Cardiac septum (tissue), 1 donor: ENCODE results near the gene PSMB1. TPM values are rescaled to one million over a fixed set of nuclear protein-coding genes. Genes with fewer than 3 reads are reported as not detected.

Experiments
- DNase-seq: peaks from one replicate; pipeline ENCODE4 v3.0.0-alpha.2; 2020; ENCODE audit warnings: low spot score
- intact Hi-C: fragments of 100-400 bp; cut with DNase I; formaldehyde crosslinking; loops from one replicate; pipeline ENCODE4 v1.14.0; 2022
- long read RNA-seq: library from polyadenylated mRNA; unstranded; transcript quantifications from one replicate; pipeline ENCODE4 v2.0.0, GENCODE V29; 2021
- total RNA-seq: library from RNA; stranded (reverse); fragmentation: NEBNext Ultra II Directional; extraction: Animal tissue kit (Norgen Biotek cat#: 25700); gene quantifications from one replicate; pipeline ENCODE4 v1.2.1, GENCODE V29; 2021
- donor health status: DM: no; HTN: no; CAD: no.

Gene PSMB1
- 150 TPM for total RNA-seq
- long read RNA-seq, transcript PSMB1-201 (6 exons, 928 nt) = major isoform, 138 of 208 reads
- long read RNA-seq, partial matches to known transcripts = 65 of 208 reads
- long read RNA-seq, other reads (novel, unspliced or antisense) = 3 of 208 reads

- DNase-seq = peak; percentile 98
- intact Hi-C loops = loop anchor here (2.0 to 10.0 kb wide), 3 partner anchors 246 to 828 kb away; partner anchors contain the start of genes DYNLT2, ERMARD, FAM120B and PHF10
Observed at GRCh38 chr6:170552765-170553533, at the start of gene PSMB1. Gene PSMB1, minus strand, starts transcription at chr6:170553307. Its CDS starts 65 bp downstream, at chr6:170553242.

DNA sequence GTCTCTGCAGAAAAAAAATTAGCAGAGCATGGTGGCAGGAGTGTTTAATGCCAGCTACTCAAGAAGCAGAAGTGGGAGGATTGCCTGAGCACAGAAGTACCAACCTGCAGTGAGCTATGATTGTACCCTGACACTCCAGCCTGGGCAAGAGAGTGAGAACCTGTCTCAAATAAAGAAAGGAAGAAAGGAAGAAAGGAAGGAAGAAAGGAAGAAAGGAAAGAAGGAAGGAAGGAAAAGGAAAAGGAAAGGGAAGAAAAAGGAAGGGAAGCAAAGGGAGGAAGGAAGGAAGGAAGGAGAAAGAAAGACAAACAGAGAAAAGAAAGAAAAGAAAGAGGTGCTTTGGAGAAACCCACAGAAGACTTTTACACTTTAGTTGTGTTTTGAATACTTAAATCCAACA, 44.2 kb upstream of the PSMB1 start:
- intact Hi-C loops = no loop called here
- no peak for DNase-seq

DNA sequence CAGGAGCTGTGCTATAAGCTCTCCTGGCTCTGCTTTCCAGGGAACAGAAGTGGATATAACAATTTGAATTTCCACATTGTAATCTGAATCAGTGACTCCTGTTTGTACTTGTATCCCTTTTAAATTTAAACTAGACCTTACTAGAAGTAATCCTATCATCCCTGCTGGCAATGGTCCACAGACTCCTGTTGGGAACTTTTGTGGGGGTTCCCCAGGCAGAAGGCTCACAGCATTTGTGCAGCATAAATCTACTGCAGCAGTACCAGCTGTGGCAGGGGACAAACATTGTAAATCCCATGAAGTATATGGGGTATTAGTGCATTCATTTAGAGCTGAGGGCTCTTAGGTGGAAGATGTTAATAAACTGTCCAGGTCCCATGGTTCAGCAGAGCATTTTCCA, 43.3 kb upstream of the PSMB1 start:
- intact Hi-C loops = no loop called here

GRCh38 chr6:170590725-170591124, 37.6 kb upstream of the PSMB1 start:
- DNase-seq = no peak
- intact Hi-C loops = no loop called here

More for the DNA sequence above, 43.3 kb upstream of the PSMB1 start:
- DNase-seq = no peak

DNA sequence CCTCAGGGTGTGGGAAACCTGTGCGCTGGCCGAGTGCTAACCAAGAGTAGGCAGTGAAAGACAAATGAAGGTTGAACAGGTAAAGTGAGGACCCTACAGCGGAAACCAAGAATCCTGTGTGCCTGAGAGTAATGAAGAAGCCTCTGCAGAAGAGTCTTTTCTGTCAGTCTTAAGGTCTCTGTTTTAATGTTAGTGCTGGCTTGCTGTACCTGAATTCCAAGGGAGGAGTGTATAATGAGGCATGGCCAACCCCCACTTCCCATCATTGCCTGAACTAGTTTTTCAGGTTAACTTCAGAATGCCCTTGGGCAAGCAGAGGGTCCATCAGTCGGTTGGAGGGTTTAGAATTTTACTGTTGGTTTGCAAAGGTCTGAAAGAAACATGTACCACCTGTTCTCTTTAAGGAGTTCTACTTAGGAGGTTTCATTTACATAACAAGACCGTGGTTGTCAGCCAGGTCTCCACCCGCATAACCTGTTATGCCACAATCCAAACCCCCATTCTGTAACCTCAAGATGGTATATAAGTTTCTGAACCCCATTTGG, 31.9 kb upstream of the PSMB1 start:
- intact Hi-C loops = loop anchor here (1.0 kb wide), 1 partner anchor 31 kb away; the partner anchor contains the start of gene TBP
- no peak for DNase-seq

GRCh38 chr6:170584181-170584953, 31.3 kb upstream of the PSMB1 start, which contains the start of gene PDCD2:
Gene PDCD2, minus strand, starts transcription at chr6:170584637. Its CDS starts 56 bp downstream, at chr6:170584581.
- intact Hi-C loops = loop anchor here (1.0 kb wide), 1 partner anchor 30 kb away; the partner anchor contains the start of gene TBP
- DNase-seq = peak; percentile 97

DNA sequence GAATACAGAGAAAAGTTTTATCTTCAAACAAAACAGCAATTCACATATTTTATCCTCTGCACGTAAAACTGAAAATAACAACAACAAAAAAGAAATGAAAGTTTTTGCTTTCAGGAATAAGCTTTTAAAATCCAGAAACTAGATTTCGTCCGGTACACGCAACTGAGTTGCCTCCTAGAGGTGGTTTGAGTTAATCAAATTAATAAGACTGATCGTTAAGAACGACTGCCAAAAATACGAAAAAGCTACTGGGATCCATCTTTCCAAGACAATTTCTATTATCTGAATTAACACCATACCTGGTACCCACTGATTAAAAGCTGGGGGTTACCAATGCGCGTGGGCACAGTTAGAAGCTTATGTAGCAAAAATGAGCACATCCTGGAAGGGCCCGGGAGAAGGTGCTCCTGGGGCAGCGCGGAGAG, 30.7 kb upstream of the PSMB1 start:
- intact Hi-C loops = loop anchor here (1.0 kb wide), 1 partner anchor 29 kb away; the partner anchor contains the start of gene TBP
- no peak for DNase-seq

- intact Hi-C loops = no loop called here
- no peak for DNase-seq
Observed at GRCh38 chr6:170578909-170579308, 25.8 kb upstream of the PSMB1 start.

DNA sequence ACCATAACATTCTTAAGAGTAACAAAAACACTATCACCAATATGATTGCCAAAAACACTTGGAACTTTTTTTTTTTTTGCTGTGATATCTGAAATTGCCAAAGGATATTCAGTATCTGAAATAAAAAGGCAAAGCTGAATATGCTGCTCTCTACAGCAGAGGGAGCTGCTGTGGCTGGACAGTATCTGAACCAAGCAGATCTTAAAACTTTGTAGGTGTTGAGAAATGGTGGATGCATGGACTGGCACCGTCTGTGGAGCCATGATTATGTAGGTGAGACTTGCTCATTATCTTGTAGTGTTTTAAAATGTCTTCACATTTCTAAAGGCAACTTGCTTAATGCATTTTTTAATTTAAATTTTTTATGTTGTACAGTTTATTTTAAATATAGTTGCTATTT, 22.1 kb upstream of the PSMB1 start:
- intact Hi-C loops = no loop called here
- no peak for DNase-seq

DNA sequence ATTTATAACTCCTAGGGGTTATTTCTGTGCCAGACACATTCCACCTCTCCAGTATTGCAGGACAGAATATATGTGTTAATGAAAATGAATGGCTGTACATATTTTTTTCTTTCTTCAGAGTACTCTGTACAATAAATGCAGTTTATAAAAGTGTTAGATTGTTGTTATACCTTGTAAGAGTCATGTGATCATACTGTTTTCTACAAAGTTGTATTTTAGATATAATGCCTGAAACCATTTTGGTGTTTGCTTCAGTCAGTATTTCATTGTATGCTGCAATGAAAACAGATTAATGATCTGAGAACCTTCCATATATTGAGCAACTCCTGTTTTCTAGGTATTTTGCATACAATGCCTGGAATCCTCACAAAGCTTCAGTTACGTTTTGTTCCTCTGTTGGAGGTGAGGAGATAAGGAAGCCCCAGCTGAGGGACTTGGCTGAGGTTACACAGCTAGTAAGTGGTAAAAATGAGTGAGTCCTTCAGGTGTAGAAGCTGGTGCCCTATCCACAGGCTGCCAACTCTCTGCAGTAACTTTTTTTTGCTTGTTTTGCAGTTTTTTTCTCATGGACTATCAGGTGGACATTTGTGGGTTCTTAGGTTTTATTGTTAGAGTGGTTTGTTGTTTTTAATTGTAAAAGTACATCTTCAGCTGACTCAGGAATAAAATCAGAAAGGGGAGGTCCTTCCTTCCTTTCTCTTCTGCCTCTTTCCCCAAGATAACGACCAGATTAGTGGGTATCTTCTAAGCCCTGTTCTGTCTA, 19.8 kb upstream of the PSMB1 start:
- intact Hi-C loops = no loop called here
- DNase-seq = no peak

DNA sequence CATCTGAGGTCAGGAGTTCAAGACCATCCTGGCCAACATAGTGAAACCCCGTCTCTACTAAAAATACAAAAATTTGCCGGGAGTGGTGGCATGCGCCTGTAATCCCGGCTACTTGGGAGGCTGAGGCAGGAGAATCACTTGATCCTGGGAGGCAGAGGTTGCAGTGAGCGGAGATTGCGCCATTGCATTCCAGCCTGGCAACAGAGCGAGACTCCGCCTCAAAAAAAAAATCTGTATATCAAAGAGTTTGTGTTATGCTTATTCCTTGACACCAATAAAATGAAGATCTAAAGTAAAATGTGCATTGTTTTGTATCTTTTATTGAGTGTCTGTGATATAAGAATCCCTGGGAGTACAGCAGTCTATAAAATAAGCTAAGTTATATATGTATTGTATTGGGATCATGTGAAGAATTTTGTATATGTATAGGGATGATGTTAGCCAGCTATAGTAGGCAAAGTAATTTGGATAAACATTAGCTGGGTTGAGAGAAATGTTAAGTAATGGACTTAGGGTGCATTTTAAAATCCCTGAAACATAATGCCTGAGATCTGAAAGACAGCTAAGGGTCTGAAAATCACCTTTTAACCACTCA, 11.9 kb upstream of the PSMB1 start:
- intact Hi-C loops = no loop called here
- no peak for DNase-seq

GRCh38 chr6:170561555-170561954, 8.4 kb upstream of the PSMB1 start:
- no peak for DNase-seq
- intact Hi-C loops = no loop called here

DNA sequence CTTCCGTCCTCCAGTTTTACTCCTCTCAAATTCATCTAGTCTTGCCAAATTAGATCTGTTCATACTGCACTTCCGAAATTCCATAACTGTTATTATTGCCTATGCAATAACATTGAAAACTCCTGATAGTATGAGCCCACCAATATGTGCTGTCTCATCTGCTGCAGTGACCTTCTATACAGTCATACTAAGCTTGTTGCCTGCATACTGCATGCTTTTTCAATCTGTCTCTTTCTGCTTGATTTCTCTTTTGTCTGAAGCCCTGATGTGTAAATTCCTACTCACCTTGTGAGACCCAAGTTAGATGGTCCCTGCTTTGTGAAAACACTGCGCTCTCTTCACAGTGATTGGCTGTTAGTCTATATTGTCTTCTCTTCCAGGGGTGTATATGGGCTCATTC, 2.2 kb upstream of the PSMB1 start:
- intact Hi-C loops = loop anchor here (10.0 kb wide), 1 partner anchor 831 kb away; the partner anchor contains the start of gene PHF10
- DNase-seq = no peak

DNA sequence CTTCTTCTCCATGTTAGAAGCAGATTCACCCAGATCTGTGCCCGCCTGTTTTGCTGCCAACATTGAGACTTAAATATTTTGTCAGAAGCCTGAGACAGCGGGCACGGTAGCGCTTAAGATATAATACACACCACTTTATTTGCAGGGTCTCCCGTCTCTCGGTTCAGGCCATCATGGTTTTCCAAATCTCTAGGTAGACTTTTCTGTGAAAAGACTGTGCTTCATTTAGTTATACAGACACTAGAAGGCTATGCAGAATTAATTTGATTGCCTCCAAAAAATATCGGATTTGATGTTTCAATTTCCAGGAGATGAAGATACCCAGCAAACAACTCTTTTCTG, 1.7 kb upstream of the PSMB1 start:
- intact Hi-C loops = loop anchor here (1.0 to 10.0 kb wide), 3 partner anchors 30 to 830 kb away; partner anchors contain the start of genes DYNLT2, ERMARD, PDCD2 and PHF10
- DNase-seq = no peak

DNA sequence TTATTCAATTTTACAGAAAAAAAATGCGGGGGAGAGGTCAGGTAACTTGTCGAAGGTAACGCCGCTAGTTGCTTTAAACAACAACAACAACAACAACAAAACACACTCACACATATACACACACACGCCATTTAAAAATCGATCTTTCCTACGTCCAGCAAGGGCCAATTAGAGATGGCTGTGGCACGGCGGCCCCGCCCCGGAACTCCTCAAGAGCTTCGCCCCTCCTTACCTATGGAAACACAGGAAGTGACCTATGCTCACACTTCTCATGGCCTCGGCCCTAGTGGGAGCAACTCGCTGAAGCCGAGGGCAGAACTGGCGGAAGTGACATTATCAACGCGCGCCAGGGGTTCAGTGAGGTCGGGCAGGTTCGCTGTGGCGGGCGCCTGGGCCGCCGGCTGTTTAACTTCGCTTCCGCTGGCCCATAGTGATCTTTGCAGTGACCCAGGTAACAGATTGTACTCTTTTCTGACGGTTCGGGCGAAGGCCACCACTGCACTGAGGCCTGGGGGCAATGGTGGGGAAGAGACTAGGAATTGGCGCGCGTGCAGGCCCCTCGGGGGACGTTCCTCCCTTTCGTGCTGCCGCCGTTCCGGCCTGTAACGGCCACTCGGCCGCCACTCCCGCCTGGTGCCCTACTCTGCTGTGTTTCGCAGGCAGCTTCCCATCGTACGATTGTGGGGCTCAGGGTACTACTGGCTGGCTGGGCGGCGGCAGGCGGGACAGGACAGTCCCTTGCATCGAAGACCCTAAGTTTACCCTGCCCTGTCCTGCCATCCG, 1.1 kb upstream of the PSMB1 start, which contains the start of gene TBP:
Gene TBP, plus strand, starts transcription at position 357 of the 783 bp plus-strand sequence. CDS start 2,661 bp downstream, outside the sequence.
- DNase-seq = peak; percentile 99

DNA sequence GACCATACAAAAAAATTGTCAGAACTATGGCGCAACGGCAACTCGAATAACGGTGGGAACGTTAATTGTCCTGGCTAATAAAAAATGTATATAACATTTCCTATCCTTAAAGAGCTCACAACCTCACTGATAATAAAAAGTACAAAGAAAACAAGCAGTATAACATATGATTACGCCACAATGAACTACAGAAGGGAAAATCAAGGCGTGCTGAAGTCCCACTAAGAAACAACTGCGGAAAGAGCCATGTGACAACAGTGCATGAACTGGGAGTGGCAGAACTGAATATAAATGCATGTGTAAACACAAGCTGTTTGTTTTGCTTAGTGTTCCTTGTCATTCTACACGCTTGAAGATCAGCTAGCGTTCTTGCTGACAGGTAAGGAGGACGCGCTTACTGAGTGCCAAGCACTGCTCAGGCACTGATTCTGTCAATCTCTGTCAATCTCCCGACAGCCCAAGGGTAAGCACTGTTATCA, 466 bp upstream of the PSMB1 start:
- DNase-seq = no peak
- intact Hi-C loops = loop anchor here (1.0 to 10.0 kb wide), 4 partner anchors 31 to 829 kb away; partner anchors contain the start of genes DYNLT2, ERMARD, FAM120B and PDCD2

More for the DNA sequence above, 1.1 kb upstream of the PSMB1 start, which contains the start of gene TBP:
- intact Hi-C loops = loop anchor here (1.0 to 10.0 kb wide), 3 partner anchors 30 to 829 kb away; partner anchors contain the start of genes DYNLT2, ERMARD, PDCD2 and PHF10

DNA sequence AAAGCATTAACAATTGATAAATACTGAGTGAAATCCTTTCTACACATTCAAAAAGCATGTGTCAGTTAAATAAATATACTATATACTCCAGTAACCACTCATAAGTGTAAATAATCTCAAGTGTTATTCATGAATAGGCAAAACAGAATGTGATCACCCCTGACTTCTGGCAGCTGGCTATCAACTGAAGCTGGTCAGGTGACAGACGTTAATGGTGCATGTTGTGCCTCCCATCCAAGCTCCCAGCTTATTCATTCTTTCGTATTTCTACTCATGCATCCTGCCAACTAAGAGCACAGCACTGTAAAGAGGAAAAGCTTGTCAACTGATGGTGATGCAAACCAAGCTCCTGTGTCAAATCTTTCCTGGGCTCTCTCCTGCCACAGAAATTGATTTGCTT, 7.7 kb downstream of the PSMB1 start:
- no peak for DNase-seq

More for the DNA sequence above, 7.7 kb downstream of the PSMB1 start:
- intact Hi-C loops = no loop called here
